ENCODE measurements around the gene ELOVL6.
A peak's percentile ranks its signal among the peaks of the same experiment; 100 is the strongest.

DNA sequence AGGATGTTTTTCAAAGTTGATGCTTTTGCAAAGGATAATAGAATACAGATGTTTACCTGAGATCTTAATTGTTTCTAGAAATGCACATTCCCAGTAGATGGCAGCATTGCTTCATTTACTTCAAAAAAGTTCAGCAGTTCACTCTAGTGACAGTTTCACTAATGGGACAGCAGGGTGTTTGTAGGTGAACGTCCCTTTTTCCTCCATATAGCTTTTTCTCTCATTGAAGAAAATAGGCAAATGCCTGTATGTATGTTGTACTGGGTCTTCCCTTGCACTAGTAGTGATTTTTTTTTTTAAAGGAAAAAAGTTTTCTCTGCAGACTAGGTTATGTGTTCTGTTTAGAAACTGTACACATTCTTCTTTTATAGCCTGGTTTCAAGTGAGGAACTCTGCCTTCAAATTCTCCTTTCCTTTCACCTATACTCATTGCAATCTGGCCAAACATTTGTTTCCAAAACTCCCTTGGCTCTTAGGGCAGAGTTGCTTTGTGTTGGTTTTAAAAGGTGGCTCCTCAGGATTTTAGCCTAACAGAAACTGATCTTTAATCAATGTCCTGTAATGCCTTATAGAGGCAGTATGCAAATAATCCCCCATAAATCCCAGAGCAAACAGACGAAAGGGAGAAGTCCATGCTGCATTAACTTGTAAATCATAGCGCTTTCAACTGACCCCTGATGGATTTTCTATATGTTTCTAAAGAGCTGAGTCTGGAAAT, 199.4 kb downstream of the ELOVL6 start:
- TF ChIP-seq, protein P1, sequence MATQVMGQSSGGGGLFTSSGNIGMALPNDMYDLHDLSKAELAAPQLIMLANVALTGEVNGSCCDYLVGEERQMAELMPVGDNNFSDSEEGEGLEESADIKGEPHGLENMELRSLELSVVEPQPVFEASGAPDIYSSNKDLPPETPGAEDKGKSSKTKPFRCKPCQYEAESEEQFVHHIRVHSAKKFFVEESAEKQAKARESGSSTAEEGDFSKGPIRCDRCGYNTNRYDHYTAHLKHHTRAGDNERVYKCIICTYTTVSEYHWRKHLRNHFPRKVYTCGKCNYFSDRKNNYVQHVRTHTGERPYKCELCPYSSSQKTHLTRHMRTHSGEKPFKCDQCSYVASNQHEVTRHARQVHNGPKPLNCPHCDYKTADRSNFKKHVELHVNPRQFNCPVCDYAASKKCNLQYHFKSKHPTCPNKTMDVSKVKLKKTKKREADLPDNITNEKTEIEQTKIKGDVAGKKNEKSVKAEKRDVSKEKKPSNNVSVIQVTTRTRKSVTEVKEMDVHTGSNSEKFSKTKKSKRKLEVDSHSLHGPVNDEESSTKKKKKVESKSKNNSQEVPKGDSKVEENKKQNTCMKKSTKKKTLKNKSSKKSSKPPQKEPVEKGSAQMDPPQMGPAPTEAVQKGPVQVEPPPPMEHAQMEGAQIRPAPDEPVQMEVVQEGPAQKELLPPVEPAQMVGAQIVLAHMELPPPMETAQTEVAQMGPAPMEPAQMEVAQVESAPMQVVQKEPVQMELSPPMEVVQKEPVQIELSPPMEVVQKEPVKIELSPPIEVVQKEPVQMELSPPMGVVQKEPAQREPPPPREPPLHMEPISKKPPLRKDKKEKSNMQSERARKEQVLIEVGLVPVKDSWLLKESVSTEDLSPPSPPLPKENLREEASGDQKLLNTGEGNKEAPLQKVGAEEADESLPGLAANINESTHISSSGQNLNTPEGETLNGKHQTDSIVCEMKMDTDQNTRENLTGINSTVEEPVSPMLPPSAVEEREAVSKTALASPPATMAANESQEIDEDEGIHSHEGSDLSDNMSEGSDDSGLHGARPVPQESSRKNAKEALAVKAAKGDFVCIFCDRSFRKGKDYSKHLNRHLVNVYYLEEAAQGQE (IDR thresholded peaks at IDR 0.05; ENCODE audit: borderline replicate concordance), result no peak
- TF ChIP-seq, protein P2, sequence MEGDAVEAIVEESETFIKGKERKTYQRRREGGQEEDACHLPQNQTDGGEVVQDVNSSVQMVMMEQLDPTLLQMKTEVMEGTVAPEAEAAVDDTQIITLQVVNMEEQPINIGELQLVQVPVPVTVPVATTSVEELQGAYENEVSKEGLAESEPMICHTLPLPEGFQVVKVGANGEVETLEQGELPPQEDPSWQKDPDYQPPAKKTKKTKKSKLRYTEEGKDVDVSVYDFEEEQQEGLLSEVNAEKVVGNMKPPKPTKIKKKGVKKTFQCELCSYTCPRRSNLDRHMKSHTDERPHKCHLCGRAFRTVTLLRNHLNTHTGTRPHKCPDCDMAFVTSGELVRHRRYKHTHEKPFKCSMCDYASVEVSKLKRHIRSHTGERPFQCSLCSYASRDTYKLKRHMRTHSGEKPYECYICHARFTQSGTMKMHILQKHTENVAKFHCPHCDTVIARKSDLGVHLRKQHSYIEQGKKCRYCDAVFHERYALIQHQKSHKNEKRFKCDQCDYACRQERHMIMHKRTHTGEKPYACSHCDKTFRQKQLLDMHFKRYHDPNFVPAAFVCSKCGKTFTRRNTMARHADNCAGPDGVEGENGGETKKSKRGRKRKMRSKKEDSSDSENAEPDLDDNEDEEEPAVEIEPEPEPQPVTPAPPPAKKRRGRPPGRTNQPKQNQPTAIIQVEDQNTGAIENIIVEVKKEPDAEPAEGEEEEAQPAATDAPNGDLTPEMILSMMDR (IDR thresholded peaks at IDR 0.05; ENCODE audit: poor library complexity, severe bottlenecking), result peak; percentile 89
- peak; percentile 83 for TF ChIP-seq SMC3 (conservative IDR thresholded peaks at IDR 0.05; ENCODE audit: poor library complexity)
